Astrocyte (in vitro differentiated cells and primary cell): ENCODE results near the gene RBBP8NL. TPM values are rescaled to one million over a fixed set of nuclear protein-coding genes. Genes with fewer than 3 reads are reported as not detected.

ENCODE experiments used
- DNase-seq: peaks from one replicate; pipeline ENCODE4 v3.0.0-alpha.2; 2010; ENCODE audit warnings: low read depth
- FAIRE-seq: peaks from 2 replicates; lab custom pipeline; 2011; peaks lifted over from hg19 to GRCh38; lab: Jason Lieb, UNC
- H2AFZ ChIP-seq: 2 replicates; pipeline ENCODE4 v1.6.0; 2012; ENCODE audit warnings: low read depth, low read length, inconsistent platforms
- H3K27ac ChIP-seq: 2 replicates; pipeline ENCODE4 v1.5.1; 2011; ENCODE audit warnings: low read depth, low read length, inconsistent platforms
- H3K27me3 ChIP-seq: 2 replicates; pipeline ENCODE4 v1.6.0; 2011; ENCODE audit warnings: low read length, inconsistent platforms; ENCODE audit not compliant: insufficient read depth
- H3K36me3 ChIP-seq: 2 replicates; pipeline ENCODE4 v1.5.1; 2011; ENCODE audit warnings: low read length, inconsistent platforms; ENCODE audit not compliant: insufficient read depth
- H3K4me1 ChIP-seq: 2 replicates; pipeline ENCODE4 v1.5.1; 2011; ENCODE audit warnings: low read length, inconsistent platforms; ENCODE audit not compliant: insufficient read depth
- H3K4me2 ChIP-seq: 2 replicates; pipeline ENCODE4 v1.6.0; 2012; ENCODE audit warnings: low read length, inconsistent platforms
- H3K4me3 ChIP-seq: 2 replicates; pipeline ENCODE4 v1.5.1; 2011; ENCODE audit warnings: low read depth, mild to moderate bottlenecking, low read length, inconsistent platforms; ENCODE audit not compliant: insufficient read depth
- H3K79me2 ChIP-seq: 2 replicates; pipeline ENCODE4 v1.6.0; 2012; ENCODE audit warnings: mild to moderate bottlenecking, low read length, inconsistent platforms; ENCODE audit not compliant: insufficient read depth
- H3K9ac ChIP-seq: 2 replicates; pipeline ENCODE4 v1.6.0; 2012; ENCODE audit warnings: mild to moderate bottlenecking, low read length, inconsistent platforms
- H3K9me3 ChIP-seq: 2 replicates; pipeline ENCODE4 v1.5.1; 2012; ENCODE audit warnings: low read depth, mild to moderate bottlenecking, low read length, inconsistent platforms; ENCODE audit not compliant: insufficient read depth
- H4K20me1 ChIP-seq: 2 replicates; pipeline ENCODE4 v1.6.0; 2012; ENCODE audit warnings: low read length, inconsistent platforms; ENCODE audit not compliant: insufficient read depth
- H3K27ac Mint-ChIP-seq: one replicate; pipeline ENCODE4 v1.8.0; 2021; ENCODE audit warnings: mild to moderate bottlenecking, mixed read lengths; ENCODE audit not compliant: unreplicated experiment
- H3K27me3 Mint-ChIP-seq: one replicate; pipeline ENCODE4 v1.8.0; 2021; ENCODE audit warnings: low read depth, mixed read lengths; ENCODE audit not compliant: unreplicated experiment
- H3K36me3 Mint-ChIP-seq: one replicate; pipeline ENCODE4 v1.8.0; 2021; ENCODE audit warnings: low read depth, mixed read lengths; ENCODE audit not compliant: unreplicated experiment
- H3K4me1 Mint-ChIP-seq: one replicate; pipeline ENCODE4 v1.8.0; 2021; ENCODE audit warnings: low read depth, mixed read lengths; ENCODE audit not compliant: unreplicated experiment
- H3K4me3 Mint-ChIP-seq: one replicate; pipeline ENCODE4 v1.8.0; 2021; ENCODE audit warnings: mild to moderate bottlenecking, moderate library complexity, mixed read lengths; ENCODE audit not compliant: unreplicated experiment
- H3K9me3 Mint-ChIP-seq: one replicate; pipeline ENCODE4 v1.8.0; 2021; ENCODE audit warnings: mild to moderate bottlenecking, mixed read lengths; ENCODE audit not compliant: unreplicated experiment
- CTCF ChIP-seq: IDR thresholded peaks from 2 replicates; pipeline ENCODE4 v1.5.1; 2011; ENCODE audit warnings: low read depth, mild to moderate bottlenecking, inconsistent platforms, low read length, moderate library complexity; ENCODE audit not compliant: insufficient read depth
- EZH2 ChIP-seq: IDR thresholded peaks from 2 replicates; pipeline ENCODE4 v1.6.1; 2012; ENCODE audit warnings: mild to moderate bottlenecking, low read length, inconsistent platforms; ENCODE audit not compliant: insufficient read depth
- total RNA-seq: library from RNA; stranded (reverse); gene quantifications from 2 replicates; pipeline ENCODE4 v1.2.1, GENCODE V29; 2021

RBBP8NL gene
- total RNA-seq, 1 donor from 2014 or later, result 0.14 TPM

- H3K27me3 ChIP-seq, result no peaks in the 10 kb centered on the region
- no peak for FAIRE-seq
- DNase-seq, result no peak
- H3K4me1 ChIP-seq, result peaks cover 50% of the 10 kb centered on the region
- H4K20me1 ChIP-seq, result peaks cover 41% of the 10 kb centered on the region
- H3K4me3 ChIP-seq, result no peak overlapping the region
- H3K9me3 Mint-ChIP-seq, result no peaks in the 10 kb centered on the region
- H3K4me3 Mint-ChIP-seq, result peak overlapping the region; percentile 20
- no peak overlapping the region for H3K27ac ChIP-seq
- H3K27me3 Mint-ChIP-seq, result no peaks in the 10 kb centered on the region
- no peak overlapping the region for H2AFZ ChIP-seq
- TF ChIP-seq CTCF (no peak), EZH2 (no peak)
- H3K9me3 ChIP-seq, result no peaks in the 10 kb centered on the region
- peaks cover 14% of the 10 kb centered on the region for H3K79me2 ChIP-seq
- no peaks in the 10 kb centered on the region for H3K36me3 ChIP-seq
- H3K4me2 ChIP-seq, result peak overlapping the region; percentile 45
- H3K4me1 Mint-ChIP-seq, result peaks cover 12% of the 10 kb centered on the region
- no peak overlapping the region for H3K9ac ChIP-seq
- no peak overlapping the region for H3K27ac Mint-ChIP-seq
- no peaks in the 10 kb centered on the region for H3K36me3 Mint-ChIP-seq
Observed at GRCh38 chr20:62362991-62363919, 64.1 kb downstream of the RBBP8NL start.

- Mint-ChIP-seq H3K36me3 (no peaks in the 10 kb centered on the region), H3K27ac (no peak overlapping the region), H3K9me3 (no peaks in the 10 kb centered on the region), H3K27me3 (no peaks in the 10 kb centered on the region), H3K4me1 (peaks cover 12% of the 10 kb centered on the region), H3K4me3 (peak overlapping the region; percentile 27)
- no peak overlapping the region for H3K9ac ChIP-seq
- no peaks in the 10 kb centered on the region for H3K9me3 ChIP-seq
- H3K27ac ChIP-seq, result no peak overlapping the region
- H3K36me3 ChIP-seq, result no peaks in the 10 kb centered on the region
- H3K27me3 ChIP-seq, result no peaks in the 10 kb centered on the region
- DNase-seq, result no peak
- FAIRE-seq, result no peak
- peaks cover 50% of the 10 kb centered on the region for H3K4me1 ChIP-seq
- peaks cover 14% of the 10 kb centered on the region for H3K79me2 ChIP-seq
- TF ChIP-seq CTCF (no peak), EZH2 (no peak)
- H2AFZ ChIP-seq, result no peak overlapping the region
- H4K20me1 ChIP-seq, result peaks cover 41% of the 10 kb centered on the region
- no peak overlapping the region for H3K4me3 ChIP-seq
- H3K4me2 ChIP-seq, result no peak overlapping the region
Observed at GRCh38 chr20:62362590-62362940, 64.8 kb downstream of the RBBP8NL start.
